Activated T-helper 9 cell treated with anti-CD3 and anti-CD28 coated beads, Interleukin-2, amount 50 U/mL, for 16 hours (primary cell): Measurements from ENCODE around the gene DNAJB6.
"Not testable (repeated sequence)": the region's sequence is repeated elsewhere in the genome, so short reads cannot be mapped to it uniquely, and the experiment has no call there.

Experiments used
- DNase-seq: peaks from one replicate; pipeline ENCODE4 v3.0.0-alpha.2; 2020; ENCODE audit warnings: low read depth

DNAJB6 gene

DNA sequence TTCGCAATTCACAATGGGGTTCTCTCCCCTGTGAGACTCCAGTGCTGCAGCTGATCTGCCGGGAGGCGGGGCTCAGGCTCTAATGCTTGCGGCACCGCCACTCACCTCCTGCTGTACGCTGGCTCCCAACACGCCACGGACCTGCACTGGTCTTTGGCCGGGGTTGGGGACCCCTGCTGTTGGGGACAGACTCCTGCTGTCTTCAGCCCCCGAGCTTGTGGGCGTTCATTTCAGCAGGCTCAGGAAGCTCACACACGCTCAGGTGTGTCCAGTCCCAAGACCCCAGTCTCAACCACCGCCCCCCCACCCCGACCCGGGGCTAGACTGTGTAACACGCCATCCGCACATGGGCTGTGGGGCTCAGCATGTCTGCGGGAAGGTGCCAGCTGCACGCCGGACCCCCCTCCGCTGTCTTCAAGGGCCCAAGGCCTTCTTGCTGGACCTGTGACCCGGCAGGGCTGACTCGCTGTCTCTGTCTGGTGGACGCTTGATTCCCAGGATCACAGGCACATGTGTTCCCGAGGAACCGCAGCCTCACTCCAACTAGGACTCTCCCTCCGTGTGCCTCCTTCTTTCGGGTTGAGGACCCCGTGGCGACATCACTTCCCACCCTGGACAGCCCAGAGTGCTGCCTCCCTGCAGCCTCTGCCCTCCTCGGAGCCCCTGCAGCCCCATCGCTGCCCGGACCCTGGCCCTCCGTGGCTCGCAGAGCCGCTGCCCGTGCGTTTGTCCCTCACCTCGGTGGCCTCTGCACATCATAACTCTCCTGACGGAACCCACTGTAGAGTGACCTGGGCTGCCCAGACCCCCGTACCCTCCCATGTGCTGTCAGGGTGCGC lies 106.4 kb downstream of the DNAJB6 start:
- no peak for DNase-seq

DNA sequence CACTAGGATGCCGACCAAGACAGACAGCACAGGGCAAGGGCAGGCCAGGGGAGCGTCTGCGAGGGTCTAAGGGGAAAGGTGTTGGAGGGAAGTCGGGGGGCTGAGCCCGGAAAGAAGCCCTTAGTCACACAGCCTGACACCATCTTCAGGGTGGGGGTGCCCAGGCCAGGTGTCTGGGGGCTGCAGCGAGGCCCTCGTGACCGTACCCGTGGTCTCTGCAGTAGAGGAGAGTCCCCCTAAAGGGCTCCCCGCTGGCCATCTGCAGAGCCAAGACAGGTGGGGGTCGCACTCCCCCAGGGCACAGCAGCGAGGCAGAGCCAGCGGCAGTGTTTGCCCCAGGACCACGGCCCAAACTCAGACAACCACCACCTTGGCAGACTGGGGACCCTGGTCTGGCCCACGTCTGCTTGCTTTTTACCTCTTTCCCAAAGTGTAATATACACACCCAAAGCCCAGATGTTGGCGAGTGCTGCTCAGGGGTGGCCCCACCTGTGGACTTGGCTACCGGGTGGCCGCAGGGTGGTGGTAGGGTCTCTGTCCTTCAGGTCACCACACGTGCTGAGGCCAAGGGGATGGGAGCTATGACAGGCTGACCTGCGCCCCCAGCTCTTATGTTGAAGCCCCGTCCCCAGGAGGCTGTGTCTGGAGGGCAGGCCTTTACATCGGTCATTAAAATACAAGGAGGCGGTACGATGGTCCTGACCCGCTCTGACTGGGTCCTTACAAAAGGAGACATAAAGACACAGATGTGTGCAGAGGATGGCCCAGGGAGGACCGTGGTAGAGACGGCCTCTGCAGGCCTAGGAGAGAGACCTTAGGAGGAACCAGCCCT lies 107.4 kb downstream of the DNAJB6 start:
- DNase-seq = no peak

DNA sequence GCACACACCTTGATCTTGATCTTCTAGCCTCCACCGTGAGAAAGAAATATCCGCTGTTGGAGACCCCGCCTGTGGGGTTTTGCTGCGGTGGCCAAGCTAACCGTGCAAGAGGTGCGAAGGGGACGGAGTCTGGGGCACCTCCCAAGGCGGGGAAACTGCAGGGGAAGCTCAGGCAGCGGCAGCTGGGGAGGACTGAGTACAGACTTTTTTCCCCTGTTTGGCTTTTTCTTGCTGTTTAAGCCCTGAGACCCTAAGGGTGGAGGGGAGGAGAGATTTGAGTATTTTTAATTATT lies 108.0 kb downstream of the DNAJB6 start:
- no peak for DNase-seq

DNA sequence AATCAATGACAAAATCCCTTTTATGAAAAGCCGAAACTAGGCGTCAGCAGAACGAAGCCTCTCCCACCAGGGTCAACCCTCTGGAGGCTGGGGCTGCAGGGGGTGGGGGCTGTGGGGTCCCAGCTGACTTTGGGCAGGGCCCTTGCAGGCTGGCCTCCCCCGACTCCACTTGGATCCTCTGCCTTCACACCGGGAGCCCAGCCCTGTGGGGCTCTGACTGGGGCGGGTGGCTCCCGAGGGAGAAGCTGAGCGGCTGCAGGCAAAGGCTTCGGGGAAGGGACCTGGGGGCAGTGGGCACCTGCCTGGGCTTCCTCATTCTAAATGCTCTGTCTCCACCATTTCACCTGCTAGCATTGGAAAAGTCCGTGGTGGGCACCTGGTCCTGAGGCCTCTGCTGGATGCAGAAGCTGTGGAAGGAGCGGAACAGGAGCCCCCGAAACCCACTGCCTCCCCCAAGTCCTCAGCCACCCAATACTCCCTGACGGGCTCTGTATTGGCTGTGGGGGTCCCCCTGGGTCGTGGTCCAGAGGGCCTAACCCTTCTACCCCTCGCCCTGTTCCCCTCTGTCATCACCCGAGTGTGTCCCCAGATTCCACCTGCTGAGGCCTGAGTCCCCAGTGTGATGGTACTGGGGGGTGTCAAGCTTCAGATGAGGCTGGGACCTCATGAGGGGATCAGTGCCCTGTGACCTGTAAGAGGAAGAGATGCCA lies 108.6 kb downstream of the DNAJB6 start:
- no peak for DNase-seq

DNA sequence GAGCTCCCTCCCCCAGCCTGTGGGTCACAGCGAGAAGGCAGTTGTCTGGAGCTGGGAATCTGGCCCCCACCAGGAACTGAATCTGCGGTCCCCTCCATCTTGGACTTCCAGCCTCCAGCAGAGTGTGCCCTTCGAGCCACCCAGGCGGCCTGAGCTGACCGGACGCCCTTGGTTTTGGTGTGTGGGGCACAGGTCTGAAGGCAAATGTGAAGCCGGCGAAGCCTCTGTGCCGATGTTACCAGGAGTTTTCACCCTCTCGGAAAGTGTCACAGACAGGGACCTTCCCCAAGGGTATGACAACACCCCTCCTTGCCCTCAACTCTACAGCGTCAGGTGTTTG lies 109.1 kb downstream of the DNAJB6 start:
- no peak for DNase-seq

DNA sequence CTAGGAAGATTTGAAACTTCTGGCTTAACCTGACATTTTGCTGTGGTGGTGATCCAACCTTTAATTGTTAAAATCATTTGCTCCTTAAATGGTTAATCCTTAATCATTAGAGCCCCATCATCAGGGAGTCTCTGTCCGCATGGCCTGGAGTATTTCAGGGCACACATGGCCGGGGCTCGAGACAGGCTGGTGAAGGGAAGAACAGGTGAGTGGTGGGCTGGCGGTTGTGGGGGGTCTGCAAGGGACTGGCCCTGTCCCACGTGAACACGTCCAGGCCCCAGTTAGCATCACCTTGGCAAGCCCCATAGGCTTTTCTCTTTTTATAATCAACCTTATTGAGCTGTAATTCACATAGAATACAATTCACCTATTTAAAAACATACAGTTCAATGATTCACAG lies 109.5 kb downstream of the DNAJB6 start:
- no peak for DNase-seq

DNA sequence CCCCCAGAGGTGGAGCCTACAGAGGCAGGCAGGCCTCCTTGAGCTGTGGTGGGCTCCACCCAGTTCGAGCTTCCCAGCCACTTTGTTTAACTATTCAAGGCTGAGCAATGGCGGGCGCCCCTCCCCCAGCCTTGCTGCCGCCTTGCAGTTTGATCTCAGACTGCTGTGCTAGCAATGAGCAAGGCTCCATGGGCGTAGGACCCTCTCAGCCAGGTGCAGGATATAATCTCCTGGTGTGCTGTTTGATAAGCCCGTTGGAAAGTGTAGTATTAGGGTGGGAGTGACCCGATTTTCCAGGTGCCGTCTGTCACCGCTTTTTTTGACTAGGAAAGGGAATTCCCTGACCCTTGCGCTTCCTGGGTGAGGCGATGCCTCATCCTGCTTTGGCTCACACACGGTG lies 117.2 kb downstream of the DNAJB6 start:
- not testable (repeated sequence) for DNase-seq

DNA sequence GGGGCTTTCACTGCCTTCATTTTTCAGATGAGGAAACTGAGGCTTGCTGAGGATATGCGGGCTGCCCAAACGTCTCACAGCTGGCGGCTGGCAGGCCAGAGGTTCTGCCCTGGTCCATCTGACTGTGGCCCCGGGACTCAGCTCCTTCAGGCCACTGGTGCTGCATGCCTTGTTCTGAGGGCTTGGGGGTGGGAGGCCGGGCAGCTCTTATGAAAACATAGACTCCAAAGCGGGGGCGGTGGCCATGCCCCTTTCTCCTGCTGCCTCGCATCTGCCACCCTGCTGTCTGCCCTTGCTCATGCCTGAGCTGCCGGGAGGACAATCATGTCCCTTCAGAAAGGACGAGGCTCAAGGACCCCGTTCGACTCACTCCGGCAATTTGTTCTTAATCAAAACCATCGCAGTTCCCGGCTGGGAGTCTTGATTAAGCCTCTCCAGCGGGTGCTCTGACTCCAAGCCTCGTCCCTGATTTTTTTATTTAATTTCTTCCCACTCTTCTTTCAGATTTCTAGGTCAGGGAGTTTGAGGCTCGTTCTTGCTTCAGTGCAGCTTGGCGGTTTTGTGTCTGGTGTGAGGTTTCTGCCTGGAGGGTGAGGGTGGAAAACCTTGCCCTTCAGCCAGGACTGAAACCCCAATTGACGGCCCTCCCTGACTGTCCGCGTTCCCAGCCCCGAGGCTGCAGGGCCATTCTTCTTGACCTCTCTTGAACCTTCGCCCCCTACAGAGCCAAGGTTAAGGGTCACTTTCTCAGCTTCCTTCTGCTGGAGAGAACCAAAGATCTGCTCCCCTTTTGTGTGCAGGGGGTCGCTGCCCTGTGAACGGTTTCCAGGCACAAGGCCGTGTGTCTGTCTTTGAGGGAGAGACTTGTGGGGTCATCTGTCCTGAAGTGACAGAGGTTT lies 120.8 kb downstream of the DNAJB6 start:
- DNase-seq = no peak

DNA sequence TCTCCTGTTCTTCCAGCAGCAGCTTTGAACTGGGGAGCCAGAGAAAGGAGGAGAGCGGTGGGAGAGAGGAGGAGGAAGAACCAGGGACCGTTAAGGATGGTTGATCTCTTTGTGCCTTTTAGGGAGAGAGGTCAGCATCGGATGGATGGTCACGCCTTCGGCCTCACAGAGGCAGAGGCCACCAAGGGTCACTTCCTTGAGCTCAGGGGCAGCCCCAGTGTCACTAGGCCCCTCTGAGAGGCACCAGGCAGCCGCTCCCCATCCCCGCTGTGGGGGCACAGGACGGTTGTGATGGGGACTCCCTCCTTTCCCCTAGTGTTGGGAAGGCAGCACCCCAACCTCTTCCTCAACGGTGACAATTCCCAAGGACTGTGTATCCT lies 121.4 kb downstream of the DNAJB6 start:
- DNase-seq = no peak

DNA sequence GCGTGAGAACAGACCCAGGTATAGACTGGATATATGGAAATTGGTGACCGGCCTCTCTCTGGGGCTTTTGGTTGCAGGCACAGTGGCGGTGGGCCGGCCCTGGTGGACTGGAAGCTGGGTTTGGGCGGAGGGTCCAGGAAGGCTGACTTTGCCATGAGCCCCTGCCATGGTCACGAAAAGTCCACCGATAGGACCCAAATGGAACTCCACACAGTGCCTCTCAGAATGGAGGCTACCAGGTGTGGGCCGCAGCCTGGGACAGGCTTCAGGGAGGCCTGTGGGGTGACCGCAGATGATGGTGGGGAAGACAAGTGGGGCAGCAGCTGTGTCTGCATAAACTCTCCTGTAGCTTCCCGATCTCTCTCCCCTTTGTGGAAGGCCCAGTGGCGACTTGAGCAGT lies 123.2 kb downstream of the DNAJB6 start:
- DNase-seq = no peak

DNA sequence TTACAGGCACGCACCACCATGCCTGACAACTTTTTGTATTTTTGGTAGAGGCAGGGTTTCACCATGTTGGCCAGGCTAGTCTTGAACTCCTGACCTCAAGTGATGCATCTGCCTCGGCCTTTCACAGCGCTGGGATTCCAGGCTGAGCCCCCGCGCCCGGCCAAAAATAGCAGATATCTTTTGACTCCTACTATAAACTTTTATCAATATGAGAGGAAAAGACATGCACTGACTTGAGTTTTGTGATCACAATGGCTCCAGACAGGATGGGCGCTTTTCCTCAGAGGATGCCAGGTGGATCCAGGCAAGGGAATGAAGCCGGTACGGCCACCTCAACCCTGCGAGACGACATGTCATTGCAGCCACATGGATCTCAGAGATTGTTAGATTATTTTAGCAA lies 123.9 kb downstream of the DNAJB6 start:
- no peak for DNase-seq

DNA sequence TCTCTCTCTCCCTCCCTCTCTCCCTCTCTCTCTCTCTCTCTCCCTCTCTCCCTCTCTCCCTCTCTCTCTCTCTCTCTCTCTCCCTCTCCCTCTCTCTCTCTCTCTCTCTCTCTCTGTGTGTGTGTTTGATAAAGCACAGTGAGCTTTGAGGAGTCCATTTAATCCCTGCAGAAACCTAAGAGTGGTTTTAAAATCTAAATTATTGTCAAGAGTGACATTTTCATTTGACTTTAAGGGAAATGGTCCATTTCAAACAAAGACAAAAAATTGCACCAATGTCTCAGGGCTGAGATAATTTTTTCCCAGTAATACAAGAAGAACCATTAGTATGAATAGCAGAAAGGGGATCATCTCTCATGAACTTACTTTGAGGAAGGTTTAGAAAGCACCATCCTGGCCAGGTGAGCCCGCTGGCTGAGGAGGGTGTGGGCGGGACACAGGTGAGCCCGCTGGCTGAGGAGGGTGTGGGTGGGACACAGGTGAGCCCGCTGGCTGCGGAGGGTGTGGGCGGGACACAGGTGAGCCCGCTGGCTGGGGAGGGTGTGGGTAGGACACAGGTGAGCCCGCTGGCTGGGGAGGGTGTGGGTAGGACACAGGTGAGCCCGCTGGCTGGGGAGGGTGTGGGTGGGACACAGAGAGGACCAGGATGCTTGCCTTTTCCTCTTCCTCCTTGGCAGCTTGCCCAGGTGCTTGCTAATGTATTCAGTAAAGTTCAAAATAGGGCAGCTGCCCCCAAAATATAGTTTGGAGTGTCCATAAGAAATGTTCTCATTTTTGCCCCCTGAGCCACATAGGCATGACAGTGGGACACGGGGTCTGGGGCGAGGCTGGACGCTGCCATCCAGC lies 125.0 kb downstream of the DNAJB6 start:
- no peak for DNase-seq

DNA sequence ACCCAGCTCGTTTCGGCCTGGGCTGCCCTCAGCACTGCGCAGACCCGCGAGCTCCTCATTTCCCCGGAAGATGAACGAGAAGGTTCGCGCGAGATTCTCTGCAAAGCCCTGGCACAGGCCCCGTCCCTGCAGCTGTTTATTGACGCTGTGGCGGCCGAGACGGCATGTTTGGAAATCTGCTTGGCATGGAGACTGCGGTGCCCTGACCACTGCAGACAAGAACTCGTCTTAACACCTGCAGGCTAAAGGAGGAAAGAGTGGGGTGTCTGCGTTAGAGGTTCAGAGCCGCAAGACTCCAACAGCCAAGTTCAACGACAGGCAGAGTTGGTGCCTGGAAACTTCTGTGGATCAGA lies 125.6 kb downstream of the DNAJB6 start:
- no peak for DNase-seq

DNA sequence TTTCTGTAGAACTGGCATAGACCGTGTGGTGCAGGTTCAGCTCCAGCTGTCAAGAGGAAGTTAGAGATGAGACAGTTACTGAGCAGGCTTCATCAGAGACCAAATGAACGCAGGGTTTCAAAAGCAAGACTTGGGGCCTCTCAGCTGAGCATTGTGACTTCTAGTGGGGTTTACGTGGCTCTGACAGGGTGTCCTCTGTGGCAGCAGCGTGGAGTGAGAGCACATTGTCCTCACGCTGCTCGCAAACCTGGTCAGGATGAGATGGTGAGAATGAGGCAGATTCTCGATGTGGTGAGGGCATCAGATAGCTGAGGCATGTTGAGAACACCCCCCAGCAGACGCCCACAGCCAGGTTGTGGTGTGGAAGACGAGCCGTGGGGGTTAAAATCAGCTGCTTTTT lies 126.0 kb downstream of the DNAJB6 start:
- DNase-seq = no peak

DNA sequence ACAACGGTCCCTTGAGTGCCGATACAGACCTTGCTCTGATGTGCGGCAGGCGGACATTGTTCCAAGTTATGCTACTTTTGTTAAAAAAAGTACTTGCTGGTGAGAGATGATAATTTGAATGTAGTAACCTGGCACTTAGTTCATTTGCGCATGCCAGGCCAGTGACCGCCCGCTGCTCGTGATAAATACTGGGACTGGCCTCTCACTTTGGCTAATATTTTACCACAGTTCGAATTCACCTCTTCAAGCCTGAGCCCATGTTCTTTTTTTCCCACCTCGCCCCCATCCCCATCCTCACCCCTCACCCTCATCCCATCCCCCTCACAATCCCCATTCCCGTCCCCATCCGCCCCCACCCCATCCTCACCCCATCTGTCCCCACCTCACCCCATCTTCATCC lies 126.4 kb downstream of the DNAJB6 start:
- no peak for DNase-seq

DNA sequence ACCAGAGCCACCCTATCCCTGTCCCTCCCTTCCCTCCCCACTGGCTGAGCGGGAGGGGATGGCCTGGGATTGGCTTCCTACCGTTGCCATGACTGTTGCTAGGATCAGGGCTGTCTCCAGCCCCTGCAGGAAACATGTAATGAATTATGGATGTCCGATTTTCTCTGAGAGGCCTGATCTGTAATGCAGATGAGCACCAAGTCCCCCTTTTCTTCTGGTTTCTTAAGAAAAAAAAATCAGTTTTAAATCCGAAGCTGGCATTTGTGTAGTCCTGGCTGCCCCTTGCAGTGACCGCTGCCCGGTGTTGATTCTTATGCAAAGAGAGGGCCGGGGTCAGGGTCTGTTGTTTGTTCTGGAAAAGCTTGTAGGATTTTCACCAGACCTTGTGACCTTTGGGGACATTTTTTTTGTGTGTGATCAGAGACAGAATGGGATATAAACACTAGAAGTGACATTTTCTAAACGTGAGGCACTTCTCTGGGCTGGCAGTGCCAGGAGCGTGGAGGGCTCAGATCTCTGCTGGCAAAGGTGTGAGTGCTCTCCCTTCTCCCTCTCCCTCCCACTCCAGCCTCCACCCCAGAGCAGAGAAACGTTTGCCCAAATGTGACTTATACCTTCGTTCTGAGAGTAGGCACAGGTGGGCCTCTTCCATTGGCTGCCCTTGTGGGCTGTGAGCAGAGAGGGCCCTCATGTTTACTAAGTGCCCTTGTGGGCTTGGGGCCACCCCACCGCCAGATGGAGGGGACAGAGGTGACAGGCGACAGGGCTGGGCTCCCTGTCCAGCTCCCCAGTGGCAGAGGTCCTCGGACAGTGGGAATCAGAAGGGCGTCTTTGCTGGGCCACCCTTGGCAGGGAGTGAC lies 127.5 kb downstream of the DNAJB6 start:
- no peak for DNase-seq

DNA sequence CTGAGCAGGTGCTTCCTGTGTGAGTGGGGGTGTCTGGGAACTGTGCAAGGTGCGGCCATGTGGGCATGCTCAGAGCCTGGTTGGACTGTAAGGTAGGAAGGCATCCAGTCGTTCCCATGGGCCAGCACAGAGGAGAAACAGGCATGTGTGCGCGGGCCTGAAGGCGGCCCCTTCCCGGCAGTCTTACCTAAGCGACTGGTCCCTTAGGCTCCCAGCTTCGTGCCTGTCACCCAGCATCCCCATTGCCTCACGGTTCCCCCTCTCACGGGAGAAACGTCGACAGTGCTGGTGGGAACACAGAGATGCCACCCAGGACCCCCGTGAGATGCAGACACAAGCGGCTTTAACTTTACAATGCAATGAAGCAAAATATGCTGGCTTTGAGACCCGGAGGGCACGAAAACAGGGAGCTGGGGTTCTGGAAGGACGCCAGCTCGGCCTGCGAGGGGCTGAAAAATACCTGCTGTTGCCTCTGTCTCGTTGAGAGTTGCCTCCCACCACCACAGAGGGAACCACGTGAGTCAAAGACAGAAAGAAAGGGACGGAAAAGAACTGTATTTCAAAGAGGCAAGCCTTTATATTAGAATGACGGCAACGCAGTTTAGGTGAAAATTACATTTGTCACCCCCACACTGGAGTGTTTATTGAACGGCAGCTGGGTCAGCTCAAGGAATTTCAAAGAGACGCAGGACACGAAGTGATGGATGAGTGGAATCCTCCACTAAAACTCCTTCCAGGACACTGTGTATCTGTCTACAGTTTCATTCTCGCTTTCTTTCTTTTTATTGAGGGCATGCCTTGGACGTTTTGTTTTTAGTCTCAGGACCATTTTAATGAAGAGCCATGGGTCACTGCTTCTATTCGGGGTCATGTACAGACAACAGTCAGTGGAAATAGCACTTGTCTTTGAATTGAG lies 128.4 kb downstream of the DNAJB6 start:
- DNase-seq = no peak

DNA sequence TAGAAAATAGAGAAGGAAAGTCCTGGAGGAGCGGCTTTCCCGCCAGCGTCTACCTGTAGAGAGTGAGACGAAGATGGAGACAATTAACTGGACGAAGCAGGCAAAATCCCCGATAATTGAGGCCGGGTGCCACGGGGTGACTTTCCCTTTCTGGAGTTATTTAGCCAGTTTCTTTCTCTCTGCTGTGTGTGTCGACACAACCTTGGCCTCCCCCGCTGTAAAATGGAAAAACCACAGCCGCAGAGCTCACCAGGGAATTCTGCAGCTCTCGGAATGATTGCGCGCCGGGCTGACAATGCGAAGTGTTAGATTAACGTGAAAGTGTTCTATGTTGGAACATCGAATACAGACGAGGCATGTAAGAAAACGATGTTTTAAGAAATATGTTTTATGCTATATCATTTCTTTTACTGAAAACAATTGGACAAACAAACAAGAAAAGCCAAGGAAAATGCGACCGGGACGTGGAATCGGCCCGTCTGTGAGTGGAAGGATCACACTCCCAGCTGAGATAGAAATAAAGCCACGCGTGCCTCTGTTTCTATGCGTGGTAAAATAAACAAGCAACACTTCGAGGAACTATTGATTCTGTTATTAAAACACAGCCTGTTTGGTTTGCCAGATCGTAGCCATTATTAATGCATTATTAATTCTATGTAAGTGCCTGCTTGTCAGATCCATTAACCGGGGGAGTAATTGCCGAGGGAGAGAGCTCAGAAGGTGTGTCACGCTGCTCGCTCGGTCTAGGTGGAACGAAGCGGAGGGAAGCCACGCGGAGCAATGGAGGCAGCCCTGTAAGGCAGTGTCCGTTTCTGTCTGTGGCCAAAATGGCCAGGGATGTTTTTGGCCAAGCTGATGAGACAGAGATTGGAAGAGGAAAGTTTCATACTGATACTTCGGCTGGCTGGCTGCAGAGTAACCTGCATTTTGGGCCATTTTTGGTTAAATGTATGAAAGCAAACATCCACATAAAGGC lies 129.4 kb downstream of the DNAJB6 start:
- no peak for DNase-seq
